Pons (tissue), 1 donor: ENCODE data around the gene RB1.
"Not testable (repeated sequence)": the region's sequence is repeated elsewhere in the genome, so short reads cannot be mapped to it uniquely, and the experiment has no call there.

ENCODE experiments used
- DNase-seq: peaks from one replicate; pipeline ENCODE4 v3.0.0-alpha.2; 2016; ENCODE audit warnings: low spot score

Gene RB1

DNA sequence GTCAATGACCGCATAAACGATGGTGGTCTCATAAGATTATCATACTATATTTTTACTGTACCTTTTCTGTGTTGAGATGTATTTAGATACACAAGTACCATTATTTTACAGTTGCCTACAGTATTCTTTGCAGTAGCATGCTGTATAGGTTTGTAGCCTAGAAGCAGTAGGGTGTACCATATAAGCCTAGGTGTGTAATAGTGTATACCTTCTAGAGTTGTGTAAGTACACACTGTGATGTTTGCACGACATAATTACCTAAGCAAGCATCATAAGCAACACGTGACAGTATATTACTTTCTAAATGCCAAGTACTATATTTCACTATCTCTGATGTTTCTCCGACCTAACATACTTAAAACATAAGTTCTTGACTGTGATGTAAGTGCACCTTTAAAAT is 106.6 kb downstream of the RB1 start:
- no peak for DNase-seq

- no peak for DNase-seq
These were observed 107.7 kb downstream of the RB1 start for GRCh38 chr13:48411147-48411794.

DNA sequence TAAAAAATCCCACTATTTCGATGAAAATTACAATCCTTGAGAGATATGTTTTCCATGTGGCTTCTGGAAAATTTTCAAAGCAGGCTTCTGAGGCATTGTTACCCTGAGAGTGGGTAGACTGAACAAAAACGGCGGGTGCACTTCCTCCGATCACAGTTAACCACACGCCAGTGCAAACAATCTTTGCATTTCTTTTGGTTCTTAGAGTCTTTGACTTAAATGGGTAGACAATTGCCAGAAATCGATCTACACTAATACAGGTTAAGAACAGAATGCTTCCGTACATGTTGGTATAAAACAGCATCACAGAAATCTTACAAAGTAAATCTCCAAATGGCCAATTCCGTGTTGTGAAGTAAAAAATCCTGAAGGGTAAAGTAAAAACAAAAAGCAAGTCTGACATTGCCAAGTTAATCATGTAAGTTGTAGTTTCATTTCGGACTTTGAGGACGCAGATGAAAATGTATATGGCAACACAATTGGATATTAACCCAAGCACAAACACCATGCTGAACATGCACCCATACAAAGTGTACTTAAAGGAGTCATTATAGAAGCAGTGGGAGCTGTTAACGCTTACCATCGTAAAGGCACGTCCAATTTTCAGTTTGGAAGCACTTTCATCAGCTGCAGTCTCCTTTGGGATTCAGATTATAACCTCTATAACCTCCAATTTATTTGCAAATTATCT is 108.4 kb downstream of the RB1 start:
- no peak for DNase-seq

DNA sequence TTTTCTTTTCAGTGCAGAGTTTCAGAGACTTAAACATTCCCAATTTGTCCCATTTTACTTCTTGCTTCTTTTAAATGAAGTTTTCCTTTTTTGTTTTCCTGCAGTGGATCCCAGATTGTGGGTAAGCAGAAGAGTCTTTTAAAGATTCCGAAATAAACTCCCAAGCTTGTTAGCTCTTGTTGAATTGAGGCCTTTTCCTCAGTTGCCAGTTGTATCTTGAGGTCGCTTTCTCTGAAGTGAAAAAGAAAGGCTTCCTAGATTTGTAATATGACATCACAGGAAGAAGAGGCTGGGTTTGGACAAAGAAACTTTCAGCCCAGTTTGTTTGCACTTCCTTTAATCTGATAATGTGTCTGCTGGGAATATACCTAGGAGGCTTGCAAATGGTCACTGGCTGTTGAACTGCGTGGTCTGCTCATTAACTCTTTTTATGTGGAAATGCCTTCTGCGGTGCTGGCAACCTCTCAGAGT is 109.4 kb downstream of the RB1 start, which contains the start of gene LPAR6:
Gene LPAR6, minus strand, starts transcription at position 233 of the 471 bp plus-strand sequence. CDS start 690 bp downstream, outside the sequence.
- peak; percentile 89 for DNase-seq

- DNase-seq = no peak
These were observed 111.0 kb downstream of the RB1 start for GRCh38 chr13:48414501-48414900.

GRCh38 chr13:48415516-48415915 is 112.0 kb downstream of the RB1 start:
- no peak for DNase-seq

DNA sequence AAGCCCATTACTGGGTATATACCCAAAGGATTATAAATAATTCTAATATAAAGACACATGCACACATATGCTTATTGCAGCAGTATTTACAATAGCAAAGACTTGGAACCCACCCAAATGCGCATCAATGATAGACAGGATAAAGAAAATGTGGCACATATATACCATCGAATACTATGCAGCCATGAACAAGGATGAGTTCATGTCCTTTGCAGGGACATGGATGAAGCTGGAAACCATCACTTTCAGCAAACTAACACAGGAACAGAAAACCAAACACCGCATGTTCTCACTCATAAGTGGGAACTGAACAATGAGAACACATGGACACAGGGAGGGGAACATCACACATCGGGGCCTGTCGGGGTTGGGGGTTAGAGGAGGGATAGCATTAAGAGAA is 118.5 kb downstream of the RB1 start:
- DNase-seq = not testable (repeated sequence)

DNA sequence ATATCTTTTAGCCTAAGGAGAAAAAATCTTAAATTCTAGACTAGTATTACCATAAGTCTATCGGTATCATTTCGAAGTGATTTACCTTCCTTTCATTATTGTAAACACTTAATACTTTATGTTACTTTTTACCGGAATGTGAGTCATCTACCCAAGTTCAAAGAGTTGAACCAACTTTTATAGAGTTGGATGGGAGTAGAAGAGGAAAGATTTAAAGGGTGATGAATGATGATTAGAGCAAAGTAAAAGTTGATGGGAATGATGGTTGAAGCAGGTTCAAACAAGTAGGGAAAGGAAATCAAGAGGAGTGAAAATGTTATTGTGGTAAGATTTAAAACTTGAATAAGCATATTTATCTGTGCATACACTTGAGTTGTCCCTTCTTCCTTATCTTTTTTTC is 120.7 kb downstream of the RB1 start:
- no peak for DNase-seq

- no peak for DNase-seq
These were observed 122.5 kb downstream of the RB1 start for GRCh38 chr13:48426052-48426451.

GRCh38 chr13:48426755-48427298 is 123.3 kb downstream of the RB1 start:
- peak; percentile 62 for DNase-seq

DNA sequence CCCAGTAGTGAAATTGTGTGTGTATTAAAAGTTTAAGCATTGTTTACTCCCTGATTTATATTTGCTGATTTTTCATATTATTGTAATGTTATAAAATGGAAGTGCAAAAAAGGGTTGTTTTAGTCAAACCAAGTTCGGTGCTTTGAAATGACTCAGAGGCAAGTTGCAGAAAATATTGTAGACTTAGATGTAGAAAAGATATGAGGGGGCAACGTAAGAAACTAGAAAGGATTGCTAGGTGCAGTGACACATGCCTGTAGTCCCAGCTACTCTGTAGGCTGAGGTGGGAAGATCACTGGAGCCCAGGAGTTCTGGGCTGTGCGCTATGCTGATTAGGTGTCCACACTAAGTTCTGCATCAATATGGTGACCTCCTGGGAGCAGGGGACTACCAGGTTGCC is 125.5 kb downstream of the RB1 start:
- DNase-seq = no peak

DNA sequence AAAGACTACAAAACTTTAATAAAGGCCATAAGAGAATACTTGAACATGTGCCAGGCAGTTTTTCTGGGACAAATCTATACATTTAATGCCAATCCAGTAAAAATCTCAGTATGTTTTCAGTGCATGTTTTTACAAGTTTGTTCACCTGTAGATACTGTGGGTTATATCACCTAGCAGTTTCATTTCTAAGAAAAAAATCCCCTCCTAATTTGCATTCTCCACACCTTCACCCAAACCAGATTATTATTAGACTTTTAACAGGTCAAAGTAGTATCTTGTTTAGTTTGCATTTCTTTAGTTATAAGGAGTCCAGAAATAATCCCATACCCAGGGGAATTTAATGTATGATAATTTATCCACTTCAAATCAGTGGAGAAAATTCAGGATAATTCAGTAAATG is 126.3 kb downstream of the RB1 start:
- no peak for DNase-seq

DNA sequence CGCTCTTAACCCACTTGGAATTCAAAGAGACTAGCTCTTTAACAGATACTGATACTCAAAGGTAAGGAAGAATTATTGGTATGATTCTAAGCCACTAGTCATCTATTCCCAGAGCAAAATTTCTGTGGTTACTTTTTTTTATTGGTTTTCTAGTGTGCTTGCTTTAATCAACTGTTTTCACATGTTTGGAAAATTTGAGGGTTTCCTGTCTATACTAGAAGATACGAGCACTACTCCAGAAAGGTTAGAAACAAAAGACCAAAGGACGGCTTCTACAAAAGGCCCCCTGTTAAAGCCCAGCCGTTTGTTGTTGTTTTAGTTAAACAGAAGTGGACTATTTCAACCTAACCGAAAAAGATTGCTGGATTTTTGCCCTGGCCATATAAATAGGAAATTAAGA is 127.9 kb downstream of the RB1 start:
- no peak for DNase-seq

DNA sequence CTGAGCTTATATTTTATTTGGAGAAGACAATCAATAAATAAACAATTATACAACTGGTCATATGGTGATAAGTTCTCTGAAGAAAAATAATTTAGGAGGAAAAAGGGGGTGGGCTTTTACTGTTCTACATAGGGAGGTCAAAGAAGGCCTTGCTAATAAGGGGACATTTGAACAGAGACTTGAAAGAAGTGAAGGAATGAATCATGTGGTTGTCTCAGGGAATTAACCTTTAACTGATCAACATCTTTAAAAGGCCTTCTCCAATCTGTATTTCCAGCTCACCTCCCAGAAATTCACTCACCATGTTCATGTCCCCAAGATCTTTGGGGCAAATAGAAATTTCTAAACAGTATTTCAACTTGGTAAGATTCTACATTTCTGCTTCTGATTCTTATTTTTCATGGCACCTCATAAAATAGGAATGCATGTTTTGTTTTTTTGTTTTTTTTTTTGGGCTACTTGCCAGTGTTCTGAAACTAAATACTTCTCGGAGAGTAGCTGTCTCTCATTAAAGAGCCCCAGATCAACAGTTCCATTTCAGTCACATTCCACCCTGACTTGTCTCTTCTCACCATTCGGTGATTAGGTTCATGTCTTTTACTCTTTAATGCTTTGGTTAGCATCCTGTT is 128.6 kb downstream of the RB1 start:
- no peak for DNase-seq

DNA sequence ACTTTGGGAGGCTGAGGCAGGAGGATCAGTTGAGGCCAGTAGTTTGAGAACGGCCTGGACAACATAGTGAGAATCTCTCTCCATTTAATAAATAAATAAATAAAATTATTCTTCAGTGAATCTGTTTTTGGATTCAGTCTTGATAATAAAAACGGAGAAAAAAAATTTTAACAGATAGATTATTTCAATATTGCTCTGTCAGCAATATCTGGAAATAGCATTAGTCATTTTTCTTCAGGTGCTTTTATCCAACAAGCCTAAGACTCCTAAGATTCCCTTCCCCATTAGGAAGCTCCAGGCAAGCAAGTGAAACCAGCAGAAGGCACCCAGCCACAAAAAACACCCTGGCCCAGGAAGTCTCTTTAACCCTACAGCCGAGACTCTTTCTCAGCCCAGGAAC is 130.6 kb downstream of the RB1 start:
- DNase-seq = no peak

GRCh38 chr13:48436661-48437288 is 133.2 kb downstream of the RB1 start:
- DNase-seq = no peak

GRCh38 chr13:48437371-48437770 is 133.8 kb downstream of the RB1 start:
- DNase-seq = peak; percentile 60

GRCh38 chr13:48443442-48444208 is 140.1 kb downstream of the RB1 start:
- DNase-seq = no peak

- no peak for DNase-seq
These were observed 142.9 kb downstream of the RB1 start for GRCh38 chr13:48446464-48446863.

DNA sequence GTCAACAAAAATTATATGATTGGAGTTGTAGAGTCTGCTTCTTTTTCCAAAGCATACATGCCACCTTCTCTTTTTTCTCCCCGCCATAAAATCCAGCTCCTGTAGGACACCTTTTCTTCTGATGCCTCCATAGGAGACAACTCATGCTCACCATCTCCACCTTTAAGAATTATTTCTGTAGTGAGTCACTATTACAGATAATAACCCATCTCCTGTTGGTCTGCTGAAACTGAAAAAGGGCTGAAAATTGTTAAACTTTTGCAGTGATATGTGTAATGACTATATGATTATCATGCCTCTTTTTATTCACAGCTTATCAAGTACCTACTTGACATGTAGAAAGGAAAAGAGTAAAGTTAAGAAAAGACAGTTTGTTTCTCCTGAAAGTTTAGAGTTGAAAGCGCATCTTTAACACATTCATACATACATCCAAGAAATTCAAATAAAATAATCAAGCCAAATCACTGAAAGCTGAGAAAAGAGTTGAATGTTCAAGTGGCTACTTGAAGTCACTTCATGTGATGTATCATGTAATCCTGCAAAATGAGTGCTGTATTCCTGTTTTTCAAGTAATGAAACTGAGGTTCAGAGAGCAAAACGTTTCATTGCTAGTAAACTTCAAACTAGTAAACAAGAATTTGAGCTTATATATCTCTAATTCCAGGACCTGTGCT is 144.9 kb downstream of the RB1 start:
- DNase-seq = no peak
